ENCODE results near the gene PLXNA1.

Gene PLXNA1

GRCh38 chr3:126982471-126983175 is at the start of gene PLXNA1:
Gene PLXNA1 (plus strand): TSS chr3:126983115. CDS start chr3:126988594, 5,479 bp downstream.
- peak in 11 of 14 donors; percentile 21 to 81 (median 72) for DNase-seq

GRCh38 chr3:126934031-126934531 is 48.8 kb upstream of the PLXNA1 start:
- no peak for DNase-seq

- no peak for DNase-seq
Measured at GRCh38 chr3:126934991-126935390, 47.9 kb upstream of the PLXNA1 start.

- no peak for DNase-seq
Measured at GRCh38 chr3:126935756-126936509, 47.0 kb upstream of the PLXNA1 start.

GRCh38 chr3:126936853-126937425 is 46.0 kb upstream of the PLXNA1 start:
- DNase-seq = peak in 1 of 14 donors; percentile 17

- no peak for DNase-seq
Measured at GRCh38 chr3:126937533-126937932, 45.4 kb upstream of the PLXNA1 start.

- DNase-seq = peak in 1 of 14 donors; percentile 14
Measured at GRCh38 chr3:126937973-126938372, 44.9 kb upstream of the PLXNA1 start.

- DNase-seq = no peak
Measured at GRCh38 chr3:126938520-126939337, 44.2 kb upstream of the PLXNA1 start.

- DNase-seq = no peak
Measured at GRCh38 chr3:126939338-126939718, 43.6 kb upstream of the PLXNA1 start.

GRCh38 chr3:126939733-126940132 is 43.2 kb upstream of the PLXNA1 start:
- DNase-seq = no peak

- DNase-seq = no peak
Measured at GRCh38 chr3:126941721-126942270, 41.1 kb upstream of the PLXNA1 start.

GRCh38 chr3:126944089-126944965 is 38.6 kb upstream of the PLXNA1 start:
- no peak for DNase-seq

- no peak for DNase-seq
Measured at GRCh38 chr3:126945171-126945721, 37.7 kb upstream of the PLXNA1 start.

- DNase-seq = no peak
Measured at GRCh38 chr3:126945891-126946290, 37.0 kb upstream of the PLXNA1 start.

GRCh38 chr3:126946405-126946804 is 36.5 kb upstream of the PLXNA1 start:
- DNase-seq = no peak

- peak in 2 of 14 donors; percentile 19 to 27 for DNase-seq
Measured at GRCh38 chr3:126947429-126947828, 35.5 kb upstream of the PLXNA1 start.

- peak in 1 of 14 donors; percentile 42 for DNase-seq
Measured at GRCh38 chr3:126948980-126949535, 33.9 kb upstream of the PLXNA1 start.

GRCh38 chr3:126951561-126951960 is 31.4 kb upstream of the PLXNA1 start:
- DNase-seq = no peak

GRCh38 chr3:126952261-126952982 is 30.5 kb upstream of the PLXNA1 start:
- DNase-seq = no peak
